ENCODE measurements around the gene RAD51B.

The RAD51B gene

DNA sequence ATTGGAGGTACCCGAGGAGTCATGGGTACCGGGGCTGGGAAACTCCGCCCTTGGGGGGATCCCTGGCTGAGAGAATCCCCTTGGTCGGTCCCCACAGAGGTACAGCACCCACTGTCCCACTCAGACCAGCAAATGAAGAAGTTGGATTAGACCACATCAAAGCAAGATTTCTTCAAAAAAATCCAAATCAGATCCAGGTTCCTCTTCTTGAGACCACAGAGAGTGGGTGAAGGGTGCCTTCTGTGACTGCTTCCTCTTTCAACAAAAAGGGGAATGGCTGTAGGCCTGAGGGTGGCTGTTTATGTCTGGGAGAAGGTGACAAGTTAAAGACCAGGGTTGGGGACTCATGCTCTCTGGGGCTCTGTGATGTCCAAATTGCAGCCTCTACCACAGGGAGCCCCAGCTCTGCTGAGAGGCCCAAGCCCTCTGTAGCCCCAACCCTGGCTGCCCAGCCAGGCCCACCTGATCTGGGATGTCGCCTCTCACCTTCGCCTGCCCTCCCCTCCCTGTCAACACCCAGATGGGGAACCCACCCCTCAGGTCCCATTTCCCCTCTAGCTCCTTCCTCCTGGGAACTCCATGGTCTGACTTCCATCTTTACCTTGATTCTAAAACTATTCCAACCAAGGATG lies 922.4 kb downstream of the RAD51B start:
- POLR2A ChIA-PET (ENCODE audit: low non-redundant PET), result no interaction called here
- TF ChIP-seq, protein P1, sequence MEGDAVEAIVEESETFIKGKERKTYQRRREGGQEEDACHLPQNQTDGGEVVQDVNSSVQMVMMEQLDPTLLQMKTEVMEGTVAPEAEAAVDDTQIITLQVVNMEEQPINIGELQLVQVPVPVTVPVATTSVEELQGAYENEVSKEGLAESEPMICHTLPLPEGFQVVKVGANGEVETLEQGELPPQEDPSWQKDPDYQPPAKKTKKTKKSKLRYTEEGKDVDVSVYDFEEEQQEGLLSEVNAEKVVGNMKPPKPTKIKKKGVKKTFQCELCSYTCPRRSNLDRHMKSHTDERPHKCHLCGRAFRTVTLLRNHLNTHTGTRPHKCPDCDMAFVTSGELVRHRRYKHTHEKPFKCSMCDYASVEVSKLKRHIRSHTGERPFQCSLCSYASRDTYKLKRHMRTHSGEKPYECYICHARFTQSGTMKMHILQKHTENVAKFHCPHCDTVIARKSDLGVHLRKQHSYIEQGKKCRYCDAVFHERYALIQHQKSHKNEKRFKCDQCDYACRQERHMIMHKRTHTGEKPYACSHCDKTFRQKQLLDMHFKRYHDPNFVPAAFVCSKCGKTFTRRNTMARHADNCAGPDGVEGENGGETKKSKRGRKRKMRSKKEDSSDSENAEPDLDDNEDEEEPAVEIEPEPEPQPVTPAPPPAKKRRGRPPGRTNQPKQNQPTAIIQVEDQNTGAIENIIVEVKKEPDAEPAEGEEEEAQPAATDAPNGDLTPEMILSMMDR (conservative IDR thresholded peaks at IDR 0.05; ENCODE audit: low read depth), result no peak
- H3K27ac ChIP-seq, result no peak overlapping the region
- no peak for DNase-seq (ENCODE audit: low spot score)
- CTCF ChIA-PET, result interaction anchor here (0.6 kb wide), 2 partner anchors 121 to 285 kb away, joined by 3 read pairs; no protein-coding TSS in a partner anchor

DNA sequence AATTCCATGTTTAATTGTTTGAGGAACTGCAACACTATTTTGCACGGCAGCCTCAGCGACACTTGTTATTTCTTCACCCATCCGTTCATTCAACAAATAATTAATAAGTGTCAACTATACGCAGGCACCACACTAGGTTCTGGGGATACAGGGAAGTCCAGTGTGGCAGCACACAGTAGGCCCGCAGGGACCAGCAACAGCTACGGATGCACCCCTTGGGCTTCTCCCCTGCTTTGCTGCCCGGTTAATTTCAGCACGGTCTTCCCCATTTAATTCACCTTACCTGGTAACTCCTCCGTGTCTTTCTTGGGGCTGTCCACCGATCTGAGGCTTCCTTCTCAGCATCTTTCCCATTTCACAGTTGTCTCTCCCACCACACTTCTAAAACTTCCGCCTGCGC lies 925.0 kb downstream of the RAD51B start:
- no peak for DNase-seq (ENCODE audit: low spot score)
- ChIA-PET CTCF (no interaction called here), POLR2A (ENCODE audit: low non-redundant PET) (no interaction called here)
- TF ChIP-seq, protein P1 (conservative IDR thresholded peaks at IDR 0.05; ENCODE audit: low read depth), result no peak
- H3K27ac ChIP-seq, result no peak overlapping the region

DNA sequence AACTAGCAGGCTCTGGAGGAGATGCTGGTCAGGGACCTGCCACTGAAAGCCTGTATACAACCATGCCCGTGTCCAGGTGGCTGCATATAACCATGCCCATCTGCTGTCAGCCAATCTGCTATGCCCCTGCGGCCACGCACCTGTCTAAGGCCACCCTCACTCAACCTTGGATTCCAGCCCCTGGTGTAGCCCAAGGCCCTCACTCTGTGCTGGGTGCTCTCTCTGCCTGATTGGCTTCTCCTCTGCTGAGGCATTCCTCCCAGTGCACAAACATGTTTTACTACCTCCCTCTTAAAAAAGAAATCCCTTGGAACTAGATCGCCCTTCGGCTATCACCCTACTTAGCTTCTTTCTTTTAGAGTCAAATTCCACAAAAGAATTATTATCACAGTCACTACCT lies 927.8 kb downstream of the RAD51B start:
- no peak overlapping the region for H3K27ac ChIP-seq
- TF ChIP-seq, protein P1 (conservative IDR thresholded peaks at IDR 0.05; ENCODE audit: low read depth), result no peak
- POLR2A ChIA-PET (ENCODE audit: low non-redundant PET), result no interaction called here
- CTCF ChIA-PET, result no interaction called here
- no peak for DNase-seq (ENCODE audit: low spot score)

DNA sequence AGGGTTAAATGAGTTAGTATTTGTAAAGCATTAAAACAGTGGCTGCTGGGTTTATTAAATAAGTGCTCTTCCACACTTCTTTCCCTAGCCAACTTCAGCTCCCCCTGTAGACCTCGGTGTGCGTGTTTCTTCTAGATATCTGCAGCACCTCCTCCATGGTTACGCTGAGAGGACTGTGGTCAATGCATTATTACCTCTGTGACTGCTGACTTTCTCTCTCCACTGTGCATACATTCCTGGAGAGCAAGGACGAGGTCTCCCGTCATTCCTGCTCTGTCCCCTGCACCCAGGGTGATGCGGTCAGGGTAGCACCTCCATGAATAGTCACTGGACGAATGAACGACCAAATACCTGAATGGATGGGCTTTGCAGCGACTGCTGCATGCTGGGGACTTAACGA lies 928.7 kb downstream of the RAD51B start:
- POLR2A ChIA-PET (ENCODE audit: low non-redundant PET), result no interaction called here
- TF ChIP-seq, protein P1 (conservative IDR thresholded peaks at IDR 0.05; ENCODE audit: low read depth), result no peak

DNA sequence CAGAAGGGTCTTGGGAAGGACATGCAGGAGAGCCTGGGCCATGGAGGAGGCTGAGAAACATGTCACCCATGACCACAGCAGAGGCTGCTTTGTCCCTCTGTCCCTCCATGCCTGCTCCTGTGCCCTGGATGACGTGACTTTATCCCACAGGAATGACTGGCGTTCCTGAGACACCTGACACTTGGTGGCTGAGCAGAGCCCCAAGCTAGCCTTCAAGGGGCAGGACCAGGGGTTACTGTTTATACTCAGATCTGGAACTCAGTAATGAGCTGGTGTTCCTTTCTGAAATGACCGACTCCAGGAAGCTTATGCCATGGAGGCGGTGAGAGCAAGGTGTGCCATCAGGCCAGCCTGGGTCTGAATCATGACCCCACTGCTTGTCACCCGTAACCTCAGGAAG lies 929.1 kb downstream of the RAD51B start:
- ChIA-PET POLR2A (ENCODE audit: low non-redundant PET) (no interaction called here), CTCF (no interaction called here)
- no peak for DNase-seq (ENCODE audit: low spot score)
- TF ChIP-seq, protein P1 (conservative IDR thresholded peaks at IDR 0.05; ENCODE audit: low read depth), result no peak
- no peak overlapping the region for H3K27ac ChIP-seq

More for the DNA sequence above, 928.7 kb downstream of the RAD51B start:
- no peak overlapping the region for H3K27ac ChIP-seq
- DNase-seq (ENCODE audit: low spot score), result no peak
- CTCF ChIA-PET, result no interaction called here

DNA sequence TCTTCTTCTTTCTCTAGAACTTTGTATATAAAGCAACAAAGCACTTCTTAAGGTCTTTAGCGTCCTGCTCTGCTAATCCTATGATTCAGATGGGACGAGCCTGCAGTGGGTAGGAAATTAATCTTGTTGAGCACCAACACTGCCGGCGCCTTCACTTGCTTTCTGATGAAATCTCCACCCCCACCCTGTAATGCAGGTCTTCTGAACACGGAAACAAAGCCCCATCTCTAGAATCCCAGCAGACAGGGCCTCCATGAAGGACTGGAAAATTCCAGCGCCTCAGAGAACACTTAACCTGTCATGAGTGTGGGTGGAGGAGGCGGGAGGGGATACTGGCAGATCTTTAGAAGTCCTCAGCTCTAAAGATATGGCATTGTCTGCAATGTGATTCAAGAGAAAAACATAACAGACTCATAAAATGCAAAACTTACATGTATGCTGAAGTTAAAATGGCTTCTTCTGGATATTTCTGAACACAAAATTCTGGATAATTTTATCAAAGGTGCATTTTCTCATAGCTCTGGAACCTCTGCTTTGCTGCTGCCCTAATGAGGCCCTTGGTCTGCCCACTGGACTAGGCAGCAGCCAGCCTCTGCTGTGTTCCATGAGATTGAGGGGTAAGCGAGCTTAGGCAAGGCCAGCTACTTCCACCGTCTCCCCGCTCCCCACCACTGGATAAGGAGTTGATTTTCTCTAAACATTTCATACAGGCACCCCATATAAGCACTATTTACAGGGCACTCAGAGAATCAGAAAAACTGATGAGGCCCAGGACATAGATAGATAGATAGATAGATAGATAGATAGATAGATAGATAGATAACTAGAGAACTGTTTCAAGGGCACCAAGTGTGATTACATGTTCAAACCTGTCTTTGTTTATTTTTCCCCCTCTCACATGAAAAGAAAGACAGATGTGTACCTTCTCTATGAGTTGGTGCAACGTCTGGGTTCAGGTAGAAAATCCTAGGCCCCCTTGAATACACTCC lies 930.2 kb downstream of the RAD51B start:
- ChIA-PET POLR2A (ENCODE audit: low non-redundant PET) (no interaction called here), CTCF (interaction anchor here (0.8 kb wide), 1 partner anchor 11 kb away, joined by 3 read pairs; no protein-coding TSS in a partner anchor)
- TF ChIP-seq, protein P1 (conservative IDR thresholded peaks at IDR 0.05; ENCODE audit: low read depth), result no peak
- no peak for DNase-seq (ENCODE audit: low spot score)
- H3K27ac ChIP-seq, result no peak overlapping the region

Data from RWPE1 (cell line).